AG04449 (cell line): ENCODE measurements around the gene RAD51B.

ENCODE experiments used
- CTCF ChIA-PET: fragments of 350-600 bp; formaldehyde crosslinking; extraction: SDS; loops from one replicate; lab custom pipeline; 2021; ENCODE audit warnings: antibody characterized with exemption; lab: Yijun Ruan, JAX
- POLR2A ChIA-PET: fragments of 400-600, 350-600 bp; formaldehyde crosslinking; extraction: SDS; loops from one replicate; lab custom pipeline; 2020; ENCODE audit warnings: antibody characterized with exemption, inconsistent platforms; lab: Yijun Ruan, JAX
- DNase-seq: peaks from one replicate; pipeline ENCODE4 v3.0.0-alpha.2; 2010; ENCODE audit warnings: low read depth, low spot score
- H3K4me3 ChIP-seq: 2 replicates; pipeline ENCODE4 v1.5.1; 2011; ENCODE audit warnings: low read depth, mild to moderate bottlenecking, control low read depth, low read length
- CTCF ChIP-seq: IDR thresholded peaks from one replicate; pipeline ENCODE4 v1.5.1; 2011; ENCODE audit warnings: mild to moderate bottlenecking, moderate library complexity, low read length, control low read depth, inconsistent platforms; ENCODE audit not compliant: insufficient read depth; ENCODE audit errors: missing control alignments

RAD51B gene

GRCh38 chr14:67863223-67863622, 43.6 kb downstream of the RAD51B start:
- POLR2A ChIA-PET: no interaction called here

GRCh38 chr14:67875175-67876006, 55.8 kb downstream of the RAD51B start:
- no peak for DNase-seq
- ChIA-PET CTCF (interaction anchor here (1.1 kb wide), 1 partner anchor 9 kb away, joined by 3 read pairs; no protein-coding TSS in a partner anchor), POLR2A (no interaction called here)
- no peak for TF ChIP-seq CTCF
- H3K4me3 ChIP-seq: no peak overlapping the region

More at GRCh38 chr14:67863223-67863622, 43.6 kb downstream of the RAD51B start:
- no peak for TF ChIP-seq CTCF
- no peak overlapping the region for H3K4me3 ChIP-seq
- no peak for DNase-seq
- CTCF ChIA-PET: interaction anchor here (1.2 kb wide), 1 partner anchor 26 kb away, joined by 3 read pairs; no protein-coding TSS in a partner anchor

- no peak for DNase-seq
- TF ChIP-seq CTCF: no peak
- ChIA-PET POLR2A (no interaction called here), CTCF (interaction anchor here (1.6 to 1.8 kb wide), 2 partner anchors 946 to 966 kb away, joined by 4 to 5 read pairs; no protein-coding TSS in a partner anchor)
- no peak overlapping the region for H3K4me3 ChIP-seq
These were observed 59.4 kb downstream of the RAD51B start for GRCh38 chr14:67879026-67879425.

- no peak for DNase-seq
These were observed 61.6 kb downstream of the RAD51B start for GRCh38 chr14:67881225-67881624.

GRCh38 chr14:67882986-67883555, 63.5 kb downstream of the RAD51B start:
- TF ChIP-seq CTCF: no peak
- ChIA-PET CTCF (interaction anchor here (0.6 to 6.8 kb wide), 18 partner anchors 8 to 993 kb away, joined by 3 to 83 read pairs (median 4); no protein-coding TSS in a partner anchor), POLR2A (no interaction called here)
- no peak overlapping the region for H3K4me3 ChIP-seq
- DNase-seq: no peak

More at GRCh38 chr14:67881225-67881624, 61.6 kb downstream of the RAD51B start:
- no peak for TF ChIP-seq CTCF
- ChIA-PET CTCF (interaction anchor here (1.2 to 6.8 kb wide), 7 partner anchors 12 to 962 kb away, joined by 4 to 83 read pairs (median 49); no protein-coding TSS in a partner anchor), POLR2A (no interaction called here)
- no peak overlapping the region for H3K4me3 ChIP-seq

- ChIA-PET CTCF (interaction anchor here (0.6 to 6.8 kb wide), 16 partner anchors 8 to 992 kb away, joined by 3 to 83 read pairs (median 4); no protein-coding TSS in a partner anchor), POLR2A (no interaction called here)
- no peak for TF ChIP-seq CTCF
- no peak overlapping the region for H3K4me3 ChIP-seq
- no peak for DNase-seq
These were observed 64.1 kb downstream of the RAD51B start for GRCh38 chr14:67883717-67884116.
